ENCODE results near the gene MRPL20.
"Not testable (repeated sequence)": the region's sequence is repeated elsewhere in the genome, so short reads cannot be mapped to it uniquely, and the experiment has no call there.

MRPL20 gene

DNA sequence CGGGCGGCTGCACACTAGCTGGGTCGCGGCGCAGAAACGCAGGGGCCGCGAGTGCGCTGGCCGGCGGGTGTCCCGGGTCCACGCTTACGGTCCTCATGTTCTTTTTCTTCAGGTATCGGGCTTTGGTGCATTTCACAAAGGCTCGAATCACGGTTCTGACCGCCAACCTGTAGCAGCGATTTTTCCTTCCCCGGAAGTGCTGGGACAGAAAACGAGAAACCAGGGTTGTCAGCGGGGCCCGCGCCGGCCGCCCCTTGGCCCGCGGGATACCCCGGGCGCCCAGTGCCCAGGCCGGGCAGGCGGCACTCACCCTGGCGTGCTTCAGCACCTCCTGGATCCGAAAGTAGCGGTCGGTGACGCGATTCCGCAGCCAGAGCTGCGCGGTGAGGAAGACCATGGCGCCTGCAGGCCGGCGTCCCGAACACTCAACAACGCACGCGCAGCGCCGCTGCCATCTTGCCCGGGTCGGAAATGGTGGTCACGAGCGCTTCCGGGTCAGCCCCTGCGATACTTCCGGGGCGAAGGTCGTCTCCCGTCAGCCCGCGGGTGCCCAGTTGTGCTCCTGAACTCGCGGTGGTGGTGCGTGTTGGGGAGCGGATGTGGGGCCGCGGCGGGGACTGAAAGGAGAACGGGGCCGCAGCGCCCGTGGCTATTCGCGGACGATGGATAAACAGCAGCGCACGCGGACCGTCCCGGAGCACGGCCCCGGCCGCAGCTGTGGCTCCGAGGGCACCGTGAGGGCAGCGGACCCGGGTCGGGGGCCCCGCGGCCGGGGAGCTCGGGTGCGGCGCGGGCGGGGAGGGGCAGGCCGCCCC lies at the start of gene MRPL20:
MRPL20 (minus strand) TSS at position 473 of the 815 bp plus-strand sequence; CDS start at position 397, 76 bp downstream.
- Histone ChIP-seq H3K9ac (ENCODE audit: low read depth, low read length) (peak within 1 kb of the TSS; percentile 90), H3K27ac (ENCODE audit: low read depth, low read length) (peak within 1 kb of the TSS; percentile 95), H3K4me1 (ENCODE audit: control insufficient read depth, insufficient read depth, low read length) (peaks cover 26% of the 10 kb centered on the region), H3K27me3 (ENCODE audit: control insufficient read depth, insufficient read depth, low read length) (no peaks in the 10 kb centered on the region), H3K4me3 (ENCODE audit: low read depth, low read length) (peak within 1 kb of the TSS; percentile 89), H3K36me3 (ENCODE audit: control insufficient read depth, insufficient read depth, low read length) (peaks cover 43% of the 10 kb centered on the region), H3K9me3 (ENCODE audit: control insufficient read depth, insufficient read depth, low read length) (no peaks in the 10 kb centered on the region)

DNA sequence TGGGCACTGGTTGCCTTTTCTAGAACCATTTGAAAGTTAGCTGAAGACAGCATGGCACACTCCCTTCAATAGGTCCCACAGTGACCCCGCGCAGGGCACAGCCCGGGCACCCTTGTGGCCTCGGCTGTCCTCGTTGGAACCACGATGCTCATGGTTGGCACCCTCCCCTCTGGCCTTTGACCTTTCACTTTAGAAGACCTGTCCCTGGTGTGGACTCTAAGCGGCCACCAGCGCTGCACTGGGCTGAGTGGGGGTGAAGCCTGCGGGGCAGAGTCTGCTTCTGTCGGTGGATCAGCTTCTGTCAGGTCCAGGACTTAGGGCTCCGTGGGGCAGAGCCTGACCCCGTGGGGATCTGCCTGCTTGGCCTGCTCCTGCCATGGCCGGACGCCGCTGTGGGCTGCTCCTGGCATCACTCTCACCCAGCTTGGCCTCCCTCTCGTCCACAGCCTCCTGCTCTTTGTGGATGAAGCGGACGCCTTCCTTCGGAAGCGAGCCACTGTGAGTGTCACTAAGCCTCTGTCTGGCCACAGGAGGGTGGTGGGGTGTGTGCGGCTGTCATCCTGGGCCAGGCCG lies 49.7 kb upstream of the MRPL20 start:
- H3K4me3 ChIP-seq (ENCODE audit: low read depth, low read length); H3K4me1 ChIP-seq (ENCODE audit: control insufficient read depth, insufficient read depth, low read length); H3K36me3 ChIP-seq (ENCODE audit: control insufficient read depth, insufficient read depth, low read length); H3K27me3 ChIP-seq (ENCODE audit: control insufficient read depth, insufficient read depth, low read length); H3K9ac ChIP-seq (ENCODE audit: low read depth, low read length); H3K27ac ChIP-seq (ENCODE audit: low read depth, low read length); H3K9me3 ChIP-seq (ENCODE audit: control insufficient read depth, insufficient read depth, low read length): not testable (repeated sequence)

DNA sequence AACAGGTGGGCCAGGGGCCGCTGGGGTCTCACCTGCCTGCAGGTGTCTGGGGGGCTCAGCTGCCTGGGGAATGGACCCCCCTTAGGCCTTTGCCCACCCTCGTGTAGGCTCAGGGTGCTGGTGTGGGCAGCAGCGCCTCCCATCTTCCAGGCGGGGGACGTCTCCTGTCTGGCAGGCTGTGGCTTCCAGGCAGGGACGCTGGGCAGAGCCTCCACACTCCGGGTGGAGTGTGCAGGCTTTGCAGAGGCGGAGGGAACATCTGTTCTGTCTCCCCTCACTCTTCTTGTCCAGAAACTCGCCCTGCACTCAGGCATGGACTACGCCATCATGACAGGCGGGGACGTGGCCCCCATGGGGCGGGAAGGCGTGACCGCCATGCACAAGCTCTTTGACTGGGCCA lies 48.8 kb upstream of the MRPL20 start:
- not testable (repeated sequence) for H3K27me3 ChIP-seq (ENCODE audit: control insufficient read depth, insufficient read depth, low read length); H3K9ac ChIP-seq (ENCODE audit: low read depth, low read length); H3K27ac ChIP-seq (ENCODE audit: low read depth, low read length); H3K36me3 ChIP-seq (ENCODE audit: control insufficient read depth, insufficient read depth, low read length); H3K9me3 ChIP-seq (ENCODE audit: control insufficient read depth, insufficient read depth, low read length); H3K4me1 ChIP-seq (ENCODE audit: control insufficient read depth, insufficient read depth, low read length); H3K4me3 ChIP-seq (ENCODE audit: low read depth, low read length)

DNA sequence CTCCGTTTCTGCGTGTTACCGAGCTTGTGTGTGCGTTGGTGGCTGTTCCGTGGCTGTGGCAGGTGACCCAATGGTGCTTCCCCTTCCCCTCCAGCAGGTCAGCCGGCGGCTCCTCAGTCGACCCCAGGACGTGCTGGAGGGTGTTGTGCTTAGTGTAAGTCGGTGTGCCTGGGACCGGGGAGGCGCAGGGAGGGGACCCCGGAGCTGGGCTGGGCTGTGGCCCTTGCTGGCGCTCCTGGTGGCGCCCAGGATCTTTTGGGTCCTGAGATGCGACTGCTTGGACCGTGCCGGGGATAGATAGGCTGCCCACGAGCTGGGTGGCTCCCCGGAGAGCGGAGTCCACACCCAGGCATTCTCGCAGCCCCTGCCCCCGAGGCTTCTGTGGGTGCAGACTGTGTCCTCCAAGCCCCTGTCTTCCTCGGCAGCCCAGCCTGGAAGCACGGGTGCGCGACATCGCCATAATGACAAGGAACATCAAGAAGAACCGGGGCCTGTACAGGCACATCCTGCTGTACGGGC lies 48.3 kb upstream of the MRPL20 start:
- H3K4me1 ChIP-seq (ENCODE audit: control insufficient read depth, insufficient read depth, low read length), result no peaks in the 10 kb centered on the region
- no peak overlapping the region for H3K9ac ChIP-seq (ENCODE audit: low read depth, low read length)
- H3K27ac ChIP-seq (ENCODE audit: low read depth, low read length), result no peak overlapping the region
- H3K27me3 ChIP-seq (ENCODE audit: control insufficient read depth, insufficient read depth, low read length), result no peaks in the 10 kb centered on the region
- H3K4me3 ChIP-seq (ENCODE audit: low read depth, low read length), result no peak overlapping the region
- H3K36me3 ChIP-seq (ENCODE audit: control insufficient read depth, insufficient read depth, low read length), result no peaks in the 10 kb centered on the region
- H3K9me3 ChIP-seq (ENCODE audit: control insufficient read depth, insufficient read depth, low read length), result no peaks in the 10 kb centered on the region

DNA sequence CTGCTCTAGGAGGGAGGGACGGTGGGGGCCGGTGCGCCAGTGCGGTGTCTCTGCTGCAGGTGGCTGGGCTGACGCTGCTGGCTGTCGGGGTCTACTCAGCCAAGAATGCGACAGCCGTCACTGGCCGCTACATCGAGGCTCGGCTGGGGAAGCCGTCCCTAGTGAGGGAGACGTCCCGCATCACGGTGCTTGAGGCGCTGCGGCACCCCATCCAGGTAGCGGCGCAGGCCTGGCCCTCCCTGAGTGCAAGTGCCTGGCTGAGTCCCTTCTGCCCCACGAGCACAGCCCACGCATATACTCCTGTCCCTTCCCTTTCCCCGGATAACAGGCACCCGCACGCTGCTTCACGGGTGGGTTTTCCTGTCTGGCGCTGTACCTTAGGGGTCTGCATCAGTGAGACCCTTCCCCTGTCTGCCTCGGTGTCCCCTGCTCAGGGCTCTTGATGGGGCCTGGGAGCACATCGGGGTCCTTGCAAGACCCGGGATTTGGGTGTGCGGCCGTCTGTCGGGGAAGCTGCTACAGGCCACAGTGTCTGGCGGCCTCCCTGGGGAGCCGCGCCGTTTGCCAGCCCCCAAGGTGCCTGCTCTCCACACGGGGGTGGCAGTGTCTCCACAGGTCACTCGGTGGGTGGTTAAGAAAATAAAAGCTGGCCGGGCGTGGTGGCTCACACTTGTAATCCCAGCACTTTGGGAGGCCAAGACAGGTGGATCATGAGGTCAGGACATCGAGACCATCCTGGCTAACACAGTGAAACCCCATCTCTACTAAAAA lies 47.4 kb upstream of the MRPL20 start:
- not testable (repeated sequence) for H3K9me3 ChIP-seq (ENCODE audit: control insufficient read depth, insufficient read depth, low read length); H3K27ac ChIP-seq (ENCODE audit: low read depth, low read length); H3K4me3 ChIP-seq (ENCODE audit: low read depth, low read length); H3K36me3 ChIP-seq (ENCODE audit: control insufficient read depth, insufficient read depth, low read length); H3K9ac ChIP-seq (ENCODE audit: low read depth, low read length); H3K4me1 ChIP-seq (ENCODE audit: control insufficient read depth, insufficient read depth, low read length); H3K27me3 ChIP-seq (ENCODE audit: control insufficient read depth, insufficient read depth, low read length)

DNA sequence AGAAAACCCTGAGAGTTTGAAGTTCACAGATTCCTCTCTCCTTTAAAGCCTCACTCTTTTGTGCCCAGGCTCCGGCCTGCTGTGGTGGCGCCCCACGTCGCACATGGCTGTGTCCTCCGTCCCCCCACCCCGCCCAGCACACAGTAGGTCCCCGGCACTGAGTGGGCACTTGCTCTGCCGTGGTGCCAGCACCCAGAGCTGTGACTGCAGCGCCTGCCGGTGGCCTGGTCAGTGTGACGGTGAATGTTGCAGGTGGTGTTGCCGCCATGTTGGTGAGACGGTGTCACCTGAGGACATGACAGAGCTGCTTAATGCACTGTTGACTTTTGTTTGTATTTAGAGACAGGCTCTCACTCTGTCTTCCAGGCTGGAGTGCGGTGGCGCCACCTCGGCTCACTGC lies 45.8 kb upstream of the MRPL20 start:
- H3K27me3 ChIP-seq (ENCODE audit: control insufficient read depth, insufficient read depth, low read length), result no peaks in the 10 kb centered on the region
- H3K27ac ChIP-seq (ENCODE audit: low read depth, low read length), result no peak overlapping the region
- H3K4me1 ChIP-seq (ENCODE audit: control insufficient read depth, insufficient read depth, low read length), result no peaks in the 10 kb centered on the region
- no peaks in the 10 kb centered on the region for H3K9me3 ChIP-seq (ENCODE audit: control insufficient read depth, insufficient read depth, low read length)
- no peak overlapping the region for H3K4me3 ChIP-seq (ENCODE audit: low read depth, low read length)
- no peak overlapping the region for H3K9ac ChIP-seq (ENCODE audit: low read depth, low read length)
- H3K36me3 ChIP-seq (ENCODE audit: control insufficient read depth, insufficient read depth, low read length), result no peaks in the 10 kb centered on the region

DNA sequence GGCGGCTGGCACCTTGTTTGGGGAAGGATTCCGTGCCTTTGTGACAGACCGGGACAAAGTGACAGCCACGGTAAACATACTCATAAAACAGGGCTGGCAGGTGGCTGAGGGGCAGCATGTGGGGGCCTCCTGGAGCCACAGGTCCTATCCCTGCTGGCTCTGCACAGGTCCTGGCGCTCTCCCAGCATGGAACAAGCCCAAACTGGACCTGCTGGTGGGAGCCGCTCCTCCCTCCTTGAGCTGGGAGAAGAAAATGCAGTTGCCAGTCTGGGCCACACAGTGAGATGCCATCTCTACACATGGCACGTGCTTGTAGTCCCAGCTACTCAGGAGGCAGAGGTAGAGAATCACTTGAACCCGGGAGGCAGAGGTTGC lies 45.3 kb upstream of the MRPL20 start:
- not testable (repeated sequence) for H3K27me3 ChIP-seq (ENCODE audit: control insufficient read depth, insufficient read depth, low read length); H3K27ac ChIP-seq (ENCODE audit: low read depth, low read length); H3K36me3 ChIP-seq (ENCODE audit: control insufficient read depth, insufficient read depth, low read length); H3K9me3 ChIP-seq (ENCODE audit: control insufficient read depth, insufficient read depth, low read length); H3K9ac ChIP-seq (ENCODE audit: low read depth, low read length); H3K4me1 ChIP-seq (ENCODE audit: control insufficient read depth, insufficient read depth, low read length); H3K4me3 ChIP-seq (ENCODE audit: low read depth, low read length)

DNA sequence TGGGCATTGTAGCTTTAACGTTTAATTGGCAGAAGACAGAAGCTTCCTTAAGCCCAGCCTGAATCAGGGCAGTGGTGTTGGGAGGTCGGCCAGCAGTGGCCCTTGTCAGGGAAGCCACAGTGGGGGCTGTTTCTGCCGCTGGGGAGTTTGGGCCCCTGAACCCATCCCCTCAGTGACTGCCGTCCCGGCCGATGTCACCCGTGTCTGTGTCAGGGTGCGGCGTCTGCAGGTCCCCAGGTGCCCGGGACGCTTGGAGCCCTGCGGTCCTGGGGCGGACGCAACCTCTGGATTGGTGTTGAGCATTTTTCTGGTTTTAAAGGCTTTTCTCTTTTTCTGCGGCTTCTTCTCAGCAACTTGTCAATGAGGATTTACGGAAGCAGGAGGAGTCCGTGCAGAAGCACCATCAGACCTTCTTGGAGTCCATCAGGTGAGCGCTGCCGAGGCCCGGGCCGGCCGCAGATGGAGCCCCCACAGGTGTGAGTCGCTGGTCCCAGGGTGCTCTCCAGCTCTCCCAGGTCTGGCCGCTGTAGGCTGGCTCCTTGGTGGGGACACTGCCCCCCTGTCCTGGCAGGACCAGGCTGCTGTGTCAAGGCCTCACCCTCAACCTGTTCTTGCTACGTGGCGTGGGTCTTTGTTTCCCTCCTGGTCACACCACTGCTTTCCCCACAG lies 44.7 kb upstream of the MRPL20 start:
- Histone ChIP-seq H3K4me1 (ENCODE audit: control insufficient read depth, insufficient read depth, low read length) (no peaks in the 10 kb centered on the region), H3K9ac (ENCODE audit: low read depth, low read length) (no peak overlapping the region), H3K4me3 (ENCODE audit: low read depth, low read length) (no peak overlapping the region), H3K27me3 (ENCODE audit: control insufficient read depth, insufficient read depth, low read length) (no peaks in the 10 kb centered on the region), H3K27ac (ENCODE audit: low read depth, low read length) (no peak overlapping the region), H3K9me3 (ENCODE audit: control insufficient read depth, insufficient read depth, low read length) (no peaks in the 10 kb centered on the region), H3K36me3 (ENCODE audit: control insufficient read depth, insufficient read depth, low read length) (no peaks in the 10 kb centered on the region)

DNA sequence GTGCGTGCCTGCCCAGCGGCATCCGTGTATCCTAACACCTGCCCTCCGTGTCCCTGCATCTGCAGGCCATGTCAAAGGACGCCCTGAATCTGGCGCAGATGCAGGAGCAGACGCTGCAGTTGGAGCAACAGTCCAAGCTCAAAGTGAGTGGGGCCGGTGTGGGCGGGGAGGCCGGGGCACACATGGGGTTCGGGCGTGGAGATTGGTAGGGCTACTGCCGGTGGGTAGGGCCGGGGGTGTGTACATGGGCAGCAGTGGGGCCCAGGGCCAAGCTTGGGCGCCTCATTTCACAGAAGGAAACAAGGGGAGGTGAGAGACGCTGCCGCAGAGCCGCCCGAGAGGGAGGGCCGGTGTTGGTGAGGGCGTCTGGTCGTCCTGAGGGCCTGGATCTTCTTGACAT lies 43.5 kb upstream of the MRPL20 start:
- H3K4me1 ChIP-seq (ENCODE audit: control insufficient read depth, insufficient read depth, low read length); H3K36me3 ChIP-seq (ENCODE audit: control insufficient read depth, insufficient read depth, low read length); H3K27ac ChIP-seq (ENCODE audit: low read depth, low read length); H3K4me3 ChIP-seq (ENCODE audit: low read depth, low read length); H3K27me3 ChIP-seq (ENCODE audit: control insufficient read depth, insufficient read depth, low read length); H3K9me3 ChIP-seq (ENCODE audit: control insufficient read depth, insufficient read depth, low read length); H3K9ac ChIP-seq (ENCODE audit: low read depth, low read length): not testable (repeated sequence)

DNA sequence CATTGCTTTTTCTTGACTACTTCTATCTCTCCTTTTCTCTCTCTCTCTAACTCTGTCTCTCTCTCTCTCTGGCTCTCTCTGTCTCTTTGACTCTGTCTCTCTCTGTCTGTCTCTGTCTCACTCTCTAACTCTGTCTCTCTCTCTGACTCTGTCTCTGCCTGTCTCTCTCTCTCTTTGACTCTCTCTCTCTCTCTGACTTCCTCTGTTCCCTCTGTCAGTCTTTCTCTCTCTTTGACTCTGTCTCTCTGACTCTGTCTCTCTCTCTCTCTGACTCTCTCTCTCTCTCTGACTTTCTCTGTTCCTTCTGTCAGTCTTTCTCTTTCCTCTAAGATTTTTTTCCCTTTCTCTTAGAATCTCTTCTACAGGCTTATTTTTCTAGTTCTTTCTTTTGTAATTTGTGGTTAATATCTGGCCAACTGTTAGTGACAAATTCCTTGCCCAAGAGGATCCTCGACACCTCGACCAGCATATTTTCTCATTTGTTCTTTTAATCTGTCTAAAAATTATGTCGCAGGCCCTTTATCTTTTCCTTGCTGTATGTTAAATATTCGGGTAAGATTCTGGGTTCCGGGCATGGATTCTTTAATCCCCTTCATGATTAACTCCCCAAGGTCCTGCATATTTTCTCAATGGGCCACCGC lies 42.1 kb upstream of the MRPL20 start, which contains the start of gene ATAD3C:
ATAD3C (plus strand) TSS at position 591 of the 641 bp plus-strand sequence. CDS start 995 bp downstream, outside the sequence.
- Histone ChIP-seq H3K9ac (ENCODE audit: low read depth, low read length) (no peak within 1 kb of the TSS), H3K27me3 (ENCODE audit: control insufficient read depth, insufficient read depth, low read length) (no peaks in the 10 kb centered on the region), H3K36me3 (ENCODE audit: control insufficient read depth, insufficient read depth, low read length) (no peaks in the 10 kb centered on the region), H3K9me3 (ENCODE audit: control insufficient read depth, insufficient read depth, low read length) (no peaks in the 10 kb centered on the region), H3K4me1 (ENCODE audit: control insufficient read depth, insufficient read depth, low read length) (no peaks in the 10 kb centered on the region), H3K4me3 (ENCODE audit: low read depth, low read length) (no peak within 1 kb of the TSS), H3K27ac (ENCODE audit: low read depth, low read length) (no peak within 1 kb of the TSS)
